GM12878 (cell line): ENCODE results near the gene LEF1.

Experiments
- POLR2A ChIP-seq: IDR thresholded peaks from 2 replicates; pipeline ENCODE4 v1.6.1; 2011; ENCODE audit warnings: low read depth, mild to moderate bottlenecking, low read length
- POLR2AphosphoS2 ChIP-seq: IDR thresholded peaks from 2 replicates; pipeline ENCODE4 v1.6.1; 2011; ENCODE audit warnings: low read depth, mild to moderate bottlenecking, low read length, improper control_type of control experiment, moderate library complexity
- SPI1 ChIP-seq: IDR thresholded peaks from 2 replicates; pipeline ENCODE4 v1.6.1; 2011; ENCODE audit warnings: low read depth, mild to moderate bottlenecking, low read length, moderate library complexity, borderline replicate concordance; ENCODE audit not compliant: insufficient read depth
- TF ChIP-seq, protein P1 (sequence below): IDR thresholded peaks from 2 replicates; pipeline ENCODE4 v1.6.1; 2012; ENCODE audit warnings: low read length, inconsistent platforms

DNA sequence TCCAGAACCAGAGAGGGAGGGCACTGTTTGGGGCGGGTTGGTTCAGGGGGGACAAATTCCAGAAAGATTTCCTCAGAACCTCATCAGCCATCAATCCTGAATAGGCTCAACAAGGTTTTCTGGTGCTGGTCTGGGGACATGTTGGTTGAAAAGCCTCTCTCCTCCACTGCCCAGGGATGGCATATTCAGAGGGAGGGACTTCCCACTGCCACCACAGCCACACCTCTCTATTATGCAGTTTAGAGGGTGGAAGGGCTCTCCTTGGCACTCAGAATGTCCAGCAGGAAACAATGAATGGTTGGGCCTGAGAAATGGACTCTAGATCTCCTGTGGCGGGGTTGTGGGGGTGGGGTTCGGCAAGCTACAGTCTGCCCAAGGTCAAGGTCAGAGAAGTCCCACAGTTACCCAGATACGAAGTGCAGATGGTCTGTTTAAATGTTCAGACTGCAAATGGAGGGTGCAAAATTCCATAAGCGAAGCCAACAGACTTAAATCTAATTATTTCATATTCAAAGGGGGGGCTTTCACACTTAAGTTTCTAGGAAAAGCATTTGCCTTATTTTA is 70.7 kb downstream of the LEF1 start:
- no peak for TF ChIP-seq POLR2A
- TF ChIP-seq SPI1: no peak
- TF ChIP-seq, protein P1, sequence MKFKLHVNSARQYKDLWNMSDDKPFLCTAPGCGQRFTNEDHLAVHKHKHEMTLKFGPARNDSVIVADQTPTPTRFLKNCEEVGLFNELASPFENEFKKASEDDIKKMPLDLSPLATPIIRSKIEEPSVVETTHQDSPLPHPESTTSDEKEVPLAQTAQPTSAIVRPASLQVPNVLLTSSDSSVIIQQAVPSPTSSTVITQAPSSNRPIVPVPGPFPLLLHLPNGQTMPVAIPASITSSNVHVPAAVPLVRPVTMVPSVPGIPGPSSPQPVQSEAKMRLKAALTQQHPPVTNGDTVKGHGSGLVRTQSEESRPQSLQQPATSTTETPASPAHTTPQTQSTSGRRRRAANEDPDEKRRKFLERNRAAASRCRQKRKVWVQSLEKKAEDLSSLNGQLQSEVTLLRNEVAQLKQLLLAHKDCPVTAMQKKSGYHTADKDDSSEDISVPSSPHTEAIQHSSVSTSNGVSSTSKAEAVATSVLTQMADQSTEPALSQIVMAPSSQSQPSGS: no peak
- TF ChIP-seq POLR2AphosphoS2: no peak
